Measurements from ENCODE around the gene NET1.

DNA sequence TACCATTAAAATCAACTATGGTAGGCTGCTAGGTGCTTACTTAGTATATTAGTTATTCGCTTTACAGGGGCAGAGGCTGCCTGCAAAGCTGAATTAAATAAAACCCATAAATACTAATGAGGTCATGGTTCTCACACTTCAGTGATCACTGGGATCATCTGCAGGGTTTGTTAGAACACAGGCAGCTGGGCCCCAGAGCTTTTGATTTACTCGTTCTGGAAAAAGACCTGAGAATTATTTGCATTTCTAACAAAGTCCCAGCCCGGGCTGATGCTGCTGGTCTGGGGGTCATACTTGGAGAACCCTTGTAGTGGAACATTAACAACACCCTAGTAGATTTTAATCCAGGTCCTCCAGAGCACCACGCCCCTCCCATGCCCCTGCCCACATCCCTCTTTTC is 39.0 kb upstream of the NET1 start:
- no peak for TF ChIP-seq JUND (IDR thresholded peaks at IDR 0.05)
- TF ChIP-seq TAF1 (IDR thresholded peaks at IDR 0.05; ENCODE audit: borderline replicate concordance, low read depth, low read length): no peak
- no peak for TF ChIP-seq CTCF (IDR thresholded peaks at IDR 0.05)
- no peak for TF ChIP-seq ELF1 (IDR thresholded peaks at IDR 0.05)
- TF ChIP-seq RFX5 (IDR thresholded peaks at IDR 0.05; ENCODE audit: low read length): no peak
